ENCODE results near the gene LYPD5.

LYPD5 gene

DNA sequence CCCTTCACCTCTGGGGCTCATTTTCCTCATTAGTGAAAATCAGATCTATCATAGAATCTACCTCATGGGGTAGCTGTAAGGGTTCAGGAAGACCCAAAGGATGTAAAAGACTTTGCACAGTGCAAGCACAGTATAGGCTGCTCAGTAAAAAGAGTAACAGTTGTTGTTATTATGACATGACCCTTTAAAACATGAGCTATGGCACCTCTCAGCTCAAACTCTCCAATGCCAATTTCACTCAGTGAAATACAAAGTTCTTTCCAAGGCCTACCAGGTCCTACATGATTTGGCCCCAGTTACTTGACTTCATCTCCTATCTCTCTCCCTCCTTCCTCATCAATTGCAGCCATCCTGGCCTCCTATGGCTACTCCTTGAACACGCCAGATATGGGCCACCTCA, 52.3 kb downstream of the LYPD5 start:
- DNase-seq: no peak

DNA sequence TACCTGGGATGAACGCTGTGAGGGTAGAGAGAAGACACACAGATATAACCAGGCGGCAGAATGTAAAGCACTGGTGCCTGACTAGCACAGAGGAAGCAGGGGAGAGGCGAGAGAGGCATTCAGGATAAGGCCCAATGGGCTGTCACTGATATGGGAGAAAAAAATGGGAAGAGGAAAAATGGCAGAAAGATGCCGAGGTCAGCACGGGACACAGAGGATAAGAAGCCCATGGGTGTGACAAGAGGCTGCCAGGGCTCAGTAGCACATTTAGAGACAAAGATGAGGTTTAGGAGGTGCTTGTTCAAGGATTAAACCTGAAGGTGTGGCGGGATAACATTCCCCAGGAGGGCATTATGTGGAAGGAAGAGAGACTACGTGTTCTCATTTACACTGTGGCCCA, 53.1 kb downstream of the LYPD5 start:
- DNase-seq: no peak

DNA sequence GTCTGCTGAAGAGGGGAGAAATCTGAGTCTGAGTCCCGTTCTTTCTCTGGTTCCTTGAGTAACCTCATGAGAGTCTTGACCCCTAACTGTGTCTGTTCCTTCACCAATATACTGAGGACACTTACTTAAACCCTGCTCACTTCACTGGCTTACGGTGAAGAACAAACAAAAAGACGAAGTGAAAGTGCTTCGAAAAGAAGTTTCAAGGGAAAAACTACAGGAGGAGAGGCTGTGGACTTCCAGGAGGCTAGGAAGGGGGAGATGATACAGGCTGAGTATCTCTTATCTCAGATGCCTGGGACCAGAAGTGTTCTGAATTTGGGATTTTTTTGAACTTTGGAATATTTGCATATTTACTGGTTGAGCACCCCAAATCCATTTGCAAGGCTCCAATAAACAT, 53.6 kb downstream of the LYPD5 start:
- no peak for DNase-seq

DNA sequence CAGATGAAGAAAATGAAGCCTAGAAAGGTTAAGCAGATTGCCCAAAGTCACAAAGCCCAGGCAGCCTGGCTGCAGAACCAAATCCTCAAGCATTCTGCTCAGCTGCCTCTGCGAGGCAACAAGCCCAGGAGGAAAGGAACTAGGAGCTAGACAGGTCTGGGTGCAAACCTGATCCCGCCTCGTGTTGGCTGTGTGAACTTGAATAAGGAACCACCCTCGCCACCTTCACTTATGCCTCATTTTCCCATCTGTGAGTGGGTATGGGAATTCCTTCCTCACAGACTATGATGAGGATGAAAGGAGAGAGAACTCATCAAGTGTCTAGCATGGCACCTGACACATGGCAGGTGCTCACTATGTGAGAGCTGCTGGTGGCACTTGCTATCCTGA, 54.0 kb downstream of the LYPD5 start:
- DNase-seq: no peak

DNA sequence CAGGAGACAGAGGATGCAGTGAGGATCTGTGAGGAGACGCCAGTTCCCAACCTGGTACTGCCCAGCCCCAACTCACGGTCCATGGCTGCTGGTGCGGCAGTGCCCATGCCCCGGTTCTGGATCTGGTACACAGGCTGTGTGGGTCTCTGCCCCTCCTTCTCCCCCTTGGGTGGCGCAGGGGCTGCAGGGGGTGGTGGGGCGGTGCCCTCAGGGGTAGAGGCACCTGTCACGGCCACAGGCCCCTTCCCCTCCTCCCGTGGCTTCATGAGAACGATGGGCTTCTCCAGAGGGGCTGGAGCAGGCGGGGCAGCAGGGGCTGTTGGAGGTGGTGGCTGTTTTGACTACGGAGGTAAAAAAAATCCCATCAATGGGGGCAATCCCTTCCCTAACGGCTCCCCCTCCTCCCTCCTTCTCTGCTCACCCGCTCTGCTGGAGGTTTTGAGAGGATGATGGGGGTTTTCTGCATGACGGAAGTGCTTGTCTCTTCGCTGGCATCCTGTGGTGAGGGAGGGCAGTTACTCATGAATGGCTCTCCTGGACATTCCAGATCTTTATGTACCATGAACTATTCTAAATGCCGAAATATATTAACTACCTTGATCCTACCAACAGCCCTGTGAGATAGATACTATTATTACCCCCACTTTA, 54.6 kb downstream of the LYPD5 start:
- no peak for DNase-seq

All from right hindlimb (tissue), 1 donor.